GM21723 (cell line): ENCODE measurements around the gene PLCB2.

ENCODE experiments used
- ATAC-seq: cut with Tn5 transposase; IDR thresholded peaks from one replicate; pipeline ENCODE4 v1.9.1; 2021; ENCODE audit warnings: mild to moderate bottlenecking, moderate library complexity; ENCODE audit not compliant: unreplicated experiment

The PLCB2 gene

GRCh38 chr15:40325700-40326099 is 18.0 kb upstream of the PLCB2 start:
- ATAC-seq, result no peak

DNA sequence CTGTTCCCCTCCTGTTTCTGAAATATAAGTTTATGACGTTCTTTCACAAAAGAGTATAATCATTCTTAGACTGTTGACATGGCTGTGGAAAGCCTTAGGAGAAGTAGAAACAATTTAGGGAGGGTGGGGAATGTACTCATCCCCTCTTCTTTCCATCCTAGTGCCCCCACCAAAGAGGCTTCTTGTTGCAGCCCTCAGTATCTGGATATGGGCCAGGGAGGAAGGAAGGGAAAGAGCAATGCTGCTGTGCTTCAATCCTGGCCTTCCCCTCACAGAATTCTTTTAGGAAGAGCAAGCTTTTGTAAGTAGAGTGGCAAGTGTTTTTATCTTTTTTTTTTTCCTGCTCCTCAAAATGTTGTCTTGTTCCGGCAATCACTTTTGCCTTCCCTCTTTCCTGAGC is 17.5 kb upstream of the PLCB2 start:
- ATAC-seq, result no peak

GRCh38 chr15:40323953-40324937 is 16.5 kb upstream of the PLCB2 start:
- ATAC-seq, result peak; percentile 9

DNA sequence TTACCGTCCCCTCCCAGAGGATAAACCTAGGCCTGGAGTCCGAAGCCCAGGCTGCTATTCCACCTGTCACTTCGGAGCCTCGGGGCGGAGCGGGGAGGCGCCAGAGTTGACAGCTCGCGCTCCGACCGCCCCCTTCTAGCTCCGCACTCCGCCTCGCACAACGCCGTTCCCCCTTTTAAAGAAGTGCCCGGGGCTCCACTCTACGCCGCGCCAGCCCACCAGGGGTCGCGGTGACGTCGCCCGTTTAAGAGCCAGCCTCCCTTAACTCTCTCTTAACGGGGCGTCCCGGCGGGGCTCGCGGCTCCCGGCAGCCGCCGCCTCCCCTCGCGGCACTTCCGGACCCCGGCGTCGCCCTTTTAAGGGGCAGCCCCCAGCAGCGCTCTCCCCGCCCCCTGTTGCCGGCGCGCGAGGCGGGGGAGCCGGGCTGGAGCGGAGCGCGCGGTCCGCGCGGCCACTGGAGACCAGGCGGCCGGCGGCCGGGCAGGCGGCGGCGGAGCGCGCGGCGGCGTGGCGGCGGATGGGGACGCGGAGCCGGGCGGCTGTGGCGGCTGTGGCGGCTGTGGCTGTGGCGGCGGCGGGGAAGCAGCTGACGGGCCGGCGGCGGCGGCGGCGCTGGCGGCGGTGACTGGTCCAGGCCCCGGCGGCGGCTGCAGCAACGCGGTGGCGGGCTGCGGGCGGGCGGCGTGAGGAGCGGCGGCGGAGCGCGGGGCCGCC is 15.7 kb upstream of the PLCB2 start, which contains the start of gene INAFM2:
TSS of gene INAFM2 (plus strand) at position 454 of the 714 bp plus-strand sequence. CDS start 364 bp downstream, outside the sequence.
- ATAC-seq, result peak; percentile 85

GRCh38 chr15:40322531-40323238 is 14.9 kb upstream of the PLCB2 start:
- ATAC-seq, result no peak

GRCh38 chr15:40320931-40321371 is 13.2 kb upstream of the PLCB2 start:
- ATAC-seq, result no peak

- ATAC-seq, result no peak
Measured at GRCh38 chr15:40320409-40320808, 12.7 kb upstream of the PLCB2 start.

DNA sequence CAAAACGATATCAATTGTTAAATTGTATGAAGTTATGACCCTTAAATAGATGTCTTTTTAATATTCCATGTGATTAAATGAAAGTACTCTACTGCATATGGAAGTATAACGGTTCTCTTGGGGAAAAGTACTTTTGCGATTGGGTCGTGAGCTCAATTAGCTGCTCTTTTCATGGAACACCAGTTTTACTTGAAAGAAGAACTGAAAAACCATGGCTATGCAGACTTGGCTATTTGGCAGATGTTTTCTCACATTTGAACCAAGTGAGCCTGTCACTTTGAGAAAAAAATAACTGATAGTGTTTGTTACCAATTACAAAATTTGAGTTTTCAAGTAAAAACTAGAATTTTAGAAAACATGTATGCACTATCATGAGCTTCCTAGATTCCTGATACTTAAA is 9.8 kb upstream of the PLCB2 start:
- no peak for ATAC-seq

DNA sequence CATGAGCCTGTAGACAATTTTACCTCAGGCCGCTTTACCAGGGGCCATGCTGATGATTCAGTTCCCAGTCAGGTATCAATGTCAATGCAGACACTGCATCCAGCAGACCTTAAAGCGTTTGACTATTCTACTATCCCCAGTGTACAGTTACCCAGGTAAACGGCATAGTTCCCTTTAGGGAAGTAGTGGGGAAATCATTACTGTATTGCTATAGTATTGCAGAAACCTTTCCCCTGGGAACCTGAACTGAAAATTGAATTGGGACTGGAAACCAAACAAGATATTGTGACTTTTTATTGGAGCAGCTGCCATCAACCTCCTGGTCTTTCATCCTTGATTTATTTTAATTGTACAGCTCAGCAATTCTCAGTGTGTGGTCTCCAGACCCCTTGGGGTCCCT is 9.2 kb upstream of the PLCB2 start:
- no peak for ATAC-seq

GRCh38 chr15:40314723-40315276 is 7.1 kb upstream of the PLCB2 start:
- ATAC-seq, result no peak

- ATAC-seq, result no peak
Measured at GRCh38 chr15:40313531-40314398, 6.0 kb upstream of the PLCB2 start.

DNA sequence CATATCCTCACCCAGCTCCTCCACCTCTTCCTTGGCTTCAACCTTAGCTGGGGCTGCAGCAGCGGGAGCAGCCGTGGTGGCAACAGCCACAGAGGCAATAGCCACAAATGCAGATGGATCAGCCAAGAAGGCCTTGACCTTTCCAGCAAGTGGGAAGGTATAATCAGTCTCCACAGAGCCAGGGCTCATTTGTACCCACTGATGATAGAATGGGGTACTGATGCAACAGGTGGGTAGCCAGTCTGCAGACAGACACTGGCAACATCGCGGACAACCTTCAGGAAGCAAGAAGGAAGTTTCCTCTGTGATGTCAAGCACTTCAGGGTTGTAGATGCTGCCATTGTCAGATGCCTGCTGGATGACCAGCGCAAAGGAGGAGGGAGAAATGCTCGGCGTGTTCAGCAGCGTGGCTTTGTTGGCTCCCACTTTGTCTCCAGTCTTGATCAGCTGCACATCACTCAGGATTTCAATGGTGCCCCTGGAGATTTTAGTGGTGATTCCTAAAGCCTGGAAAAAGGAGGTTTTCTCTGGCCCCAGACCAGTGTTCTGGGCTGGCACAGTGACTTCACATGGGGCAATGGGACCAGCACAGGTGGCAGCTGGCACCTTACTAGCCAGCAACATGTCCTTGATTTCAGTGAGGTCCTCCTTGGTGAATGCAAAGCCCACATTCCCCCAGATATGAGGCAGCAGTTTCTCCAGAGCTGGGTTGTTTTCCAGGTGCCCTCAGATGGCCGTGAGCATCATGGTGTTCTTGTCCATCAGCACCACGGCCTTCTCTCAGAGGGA is 4.8 kb upstream of the PLCB2 start:
- no peak for ATAC-seq

DNA sequence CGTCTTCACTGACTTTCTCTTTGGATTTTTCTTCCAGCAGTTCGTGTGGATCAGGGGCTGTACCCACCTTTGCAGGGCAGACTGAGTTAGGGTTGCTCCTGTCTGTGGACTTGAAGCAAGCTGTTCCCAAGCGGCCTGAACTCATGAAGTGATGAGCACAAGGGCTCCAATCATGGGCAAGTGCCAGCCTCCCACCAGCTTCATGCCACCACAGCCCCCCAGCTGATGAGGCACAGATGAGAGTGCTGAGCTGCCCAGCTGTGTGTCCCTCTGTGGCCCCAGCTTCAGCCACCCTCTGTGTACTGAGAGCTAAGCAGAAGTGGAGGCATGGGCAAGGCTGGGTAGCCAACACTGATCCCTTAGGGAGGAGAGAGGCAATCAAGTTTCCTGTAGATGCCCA is 3.3 kb upstream of the PLCB2 start:
- ATAC-seq, result no peak

DNA sequence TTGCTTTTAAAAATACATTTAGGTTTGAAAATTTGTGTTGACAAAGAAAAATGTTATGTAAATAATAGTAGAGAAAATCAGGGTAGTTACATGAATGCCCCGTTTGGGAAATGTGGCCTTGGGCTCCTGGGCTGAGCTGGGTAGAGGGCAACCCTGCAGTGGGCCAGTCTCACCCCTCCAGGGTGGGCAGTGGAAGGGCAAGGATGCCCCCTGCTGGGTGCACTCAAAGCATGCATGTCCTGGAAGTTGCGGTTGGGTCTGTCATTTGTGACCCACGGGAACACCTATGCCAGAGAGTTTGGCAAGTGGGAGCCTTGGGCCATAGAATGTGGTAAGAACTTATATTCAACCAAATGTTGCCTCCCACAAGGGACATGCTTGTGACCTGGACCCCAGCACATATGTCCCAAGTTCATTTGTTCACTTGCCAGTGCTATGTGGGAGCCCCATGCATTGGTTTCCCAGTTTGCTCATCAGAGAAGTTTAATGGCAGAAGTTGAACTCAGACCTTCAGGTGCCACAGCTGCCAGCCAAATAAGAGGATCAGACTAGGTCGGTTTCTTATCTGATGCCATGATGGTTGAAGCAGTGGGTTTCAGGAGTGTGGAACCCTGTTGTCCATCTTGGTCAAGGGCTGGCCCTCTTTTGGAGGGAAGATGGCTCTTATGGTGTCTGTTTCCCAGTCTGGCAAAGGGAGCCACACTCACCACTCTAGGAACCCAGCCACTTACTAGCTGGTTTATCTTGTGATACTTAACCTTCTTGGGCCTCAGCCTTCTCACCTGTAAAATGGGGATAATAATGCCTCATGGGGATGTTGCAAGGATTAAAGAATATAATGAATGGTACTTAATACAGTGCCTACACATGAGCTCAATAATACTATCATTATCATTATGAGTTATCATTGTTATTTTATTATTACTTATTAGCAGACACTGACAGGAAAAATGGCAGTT is 2.5 kb upstream of the PLCB2 start:
- no peak for ATAC-seq

DNA sequence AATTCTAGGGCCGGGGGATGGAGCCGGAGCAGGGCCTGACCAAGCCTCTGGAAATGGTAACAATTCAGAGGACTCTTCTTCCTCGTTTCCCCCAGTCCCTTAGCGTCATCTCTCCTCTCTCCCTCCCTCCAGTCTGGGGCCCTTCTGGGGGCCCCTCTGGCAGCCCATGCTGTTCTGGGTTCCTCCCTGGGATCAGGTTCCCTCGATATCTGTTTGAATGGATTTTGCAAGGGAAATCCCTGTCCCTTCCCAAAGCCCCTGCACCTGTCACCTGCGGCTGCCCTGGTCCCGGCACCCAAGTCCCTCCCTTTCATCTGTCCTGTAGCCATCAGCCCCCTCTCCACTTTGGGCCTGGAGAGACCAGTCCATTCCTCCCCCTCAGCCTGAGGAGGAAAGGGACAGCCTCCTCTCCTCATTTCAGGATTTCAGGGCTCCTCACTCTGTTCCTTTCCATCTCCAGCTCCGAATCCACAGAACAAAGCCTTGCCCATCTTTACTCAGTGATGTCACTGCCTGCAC is 1.7 kb upstream of the PLCB2 start:
- ATAC-seq, result no peak

- ATAC-seq, result no peak
Measured at GRCh38 chr15:40306908-40307307, 827 bp downstream of the PLCB2 start.

- no peak for ATAC-seq
Measured at GRCh38 chr15:40306371-40306770, 1.4 kb downstream of the PLCB2 start.

- ATAC-seq, result no peak
Measured at GRCh38 chr15:40305281-40305680, 2.5 kb downstream of the PLCB2 start.
